A673 (cell line): ENCODE measurements around the gene C8G. TPM values are rescaled to one million over a fixed set of nuclear protein-coding genes. Genes with fewer than 3 reads are reported as not detected.

Source experiments
- BruUV-seq: library from RNA; stranded (reverse); fragments of 400-500 nt; replicated peaks from 2 replicates; lab custom pipeline; 2021; lab: Mats Ljungman, UMichigan
- CTCF ChIA-PET: fragments of 300-600 bp; sonication (Branson Sonifier 250); formaldehyde crosslinking; loops from one replicate; lab custom pipeline; 2022; ENCODE audit warnings: antibody characterized with exemption; lab: Charles Lee
- POLR2A ChIA-PET: fragments of 300-600 bp; sonication (Branson Sonifier 250); formaldehyde crosslinking; loops from one replicate; lab custom pipeline; 2022; ENCODE audit warnings: antibody characterized with exemption; ENCODE audit not compliant: low non-redundant PET; lab: Charles Lee
- DNase-seq: peaks from one replicate; pipeline ENCODE4 v3.0.0-alpha.2; 2015; ENCODE audit warnings: low spot score
- H3K27ac ChIP-seq: fragments of 200-600 bp; sonication (generic); 2 replicates; pipeline ENCODE4 v1.5.1; 2016; ENCODE audit warnings: mixed run types, low read depth, mild to moderate bottlenecking, mixed read lengths, antibody characterized with exemption, low read length; ENCODE audit not compliant: poor library complexity, severe bottlenecking
- H3K27me3 ChIP-seq: fragments of 200-600 bp; sonication (generic); replicated peaks from 2 replicates; pipeline ENCODE4 v1.6.1; 2017; ENCODE audit warnings: mixed run types, low read depth, mild to moderate bottlenecking, mixed read lengths, antibody characterized with exemption, low read length; ENCODE audit not compliant: insufficient read depth, poor library complexity
- H3K36me3 ChIP-seq: fragments of 200-600 bp; sonication (generic); 2 replicates; pipeline ENCODE4 v1.6.1; 2016; ENCODE audit warnings: mixed run types, mild to moderate bottlenecking, mixed read lengths, antibody characterized with exemption, low read length; ENCODE audit not compliant: insufficient read depth, poor library complexity, severe bottlenecking
- H3K4me1 ChIP-seq: fragments of 200-600 bp; sonication (generic); 2 replicates; pipeline ENCODE4 v1.6.1; 2017; ENCODE audit warnings: mixed run types, mild to moderate bottlenecking, mixed read lengths, antibody characterized with exemption, low read length; ENCODE audit not compliant: insufficient read depth, poor library complexity, severe bottlenecking
- H3K4me3 ChIP-seq: fragments of 200-600 bp; sonication (generic); 2 replicates; pipeline ENCODE4 v1.5.1; 2016; ENCODE audit warnings: low read depth, mixed run types, mild to moderate bottlenecking, mixed read lengths, low read length; ENCODE audit not compliant: poor library complexity, severe bottlenecking
- H3K9me3 ChIP-seq: fragments of 200-600 bp; sonication (generic); 2 replicates; pipeline ENCODE4 v1.6.1; 2016; ENCODE audit warnings: mixed run types, low read depth, mild to moderate bottlenecking, mixed read lengths, antibody characterized with exemption, low read length; ENCODE audit not compliant: poor library complexity, severe bottlenecking
- EZH2 ChIP-seq: fragments of 200-600 bp; sonication (generic); IDR thresholded peaks from 2 replicates; pipeline ENCODE4 v1.6.1; 2017; ENCODE audit warnings: borderline replicate concordance, low read depth, mild to moderate bottlenecking, mixed read lengths, antibody characterized with exemption, low read length; ENCODE audit not compliant: poor library complexity, severe bottlenecking
- intact Hi-C: fragments of 100-400 bp; cut with micrococcal nuclease; formaldehyde crosslinking; loops from one replicate; pipeline ENCODE4 v1.10.0; 2022; ENCODE audit not compliant: unreplicated experiment
- total RNA-seq: library from RNA; stranded (reverse); gene quantifications from 2 replicates; pipeline ENCODE4 v1.2.3, GENCODE V29; 2021
- TF ChIP-seq, protein P1 (sequence below): fragments of 300-800, 200-600 bp; sonication (generic); conservative IDR thresholded peaks from 2 replicates; pipeline ENCODE4 v1.5.1; 2017; ENCODE audit warnings: low read depth, mild to moderate bottlenecking, antibody characterized with exemption, low read length, moderate library complexity, mixed read lengths

The C8G gene
- total RNA-seq, 1 experiment from 2014 or later, result 0.75 TPM

DNA sequence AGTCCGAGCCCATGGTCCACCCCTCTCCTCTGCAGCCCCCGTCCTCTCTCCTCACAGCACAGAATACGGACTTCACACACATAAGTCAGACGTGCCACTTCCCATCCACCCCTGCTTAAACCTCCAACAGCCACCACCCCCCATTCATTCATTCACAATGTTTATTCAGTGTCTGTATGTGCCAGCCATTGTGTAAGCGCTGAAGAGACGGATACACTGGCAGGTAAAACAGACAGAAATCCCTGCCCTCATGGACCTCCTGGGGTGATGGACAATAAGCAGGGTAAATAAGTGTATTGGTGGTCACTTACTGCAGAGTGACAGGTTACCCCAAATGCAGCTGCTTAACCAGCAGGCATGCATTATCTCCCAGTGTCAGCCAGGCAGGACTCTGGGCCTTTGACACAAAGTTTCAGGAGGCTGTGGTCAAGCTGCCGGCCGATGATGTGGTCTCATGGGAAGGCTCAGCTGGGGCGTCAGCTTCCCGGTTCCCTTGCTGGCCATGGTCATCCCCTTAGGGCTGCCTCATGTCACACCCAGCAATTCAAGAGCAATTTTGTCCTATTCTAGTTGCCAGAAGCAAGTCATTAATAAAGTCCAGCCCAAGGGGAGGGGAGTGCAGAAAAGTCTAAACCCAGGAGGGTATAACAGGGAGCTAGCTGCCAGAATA is 45.3 kb downstream of the C8G start:
- Histone ChIP-seq H3K36me3 (peaks cover 7% of the 10 kb centered on the region), H3K9me3 (no peaks in the 10 kb centered on the region), H3K27ac (no peak overlapping the region), H3K27me3 (no peaks in the 10 kb centered on the region), H3K4me3 (no peak overlapping the region), H3K4me1 (peaks cover 13% of the 10 kb centered on the region)
- intact Hi-C loops, result no loop called here
- DNase-seq, result no peak
- no peak for TF ChIP-seq EZH2
- TF ChIP-seq, protein P1, sequence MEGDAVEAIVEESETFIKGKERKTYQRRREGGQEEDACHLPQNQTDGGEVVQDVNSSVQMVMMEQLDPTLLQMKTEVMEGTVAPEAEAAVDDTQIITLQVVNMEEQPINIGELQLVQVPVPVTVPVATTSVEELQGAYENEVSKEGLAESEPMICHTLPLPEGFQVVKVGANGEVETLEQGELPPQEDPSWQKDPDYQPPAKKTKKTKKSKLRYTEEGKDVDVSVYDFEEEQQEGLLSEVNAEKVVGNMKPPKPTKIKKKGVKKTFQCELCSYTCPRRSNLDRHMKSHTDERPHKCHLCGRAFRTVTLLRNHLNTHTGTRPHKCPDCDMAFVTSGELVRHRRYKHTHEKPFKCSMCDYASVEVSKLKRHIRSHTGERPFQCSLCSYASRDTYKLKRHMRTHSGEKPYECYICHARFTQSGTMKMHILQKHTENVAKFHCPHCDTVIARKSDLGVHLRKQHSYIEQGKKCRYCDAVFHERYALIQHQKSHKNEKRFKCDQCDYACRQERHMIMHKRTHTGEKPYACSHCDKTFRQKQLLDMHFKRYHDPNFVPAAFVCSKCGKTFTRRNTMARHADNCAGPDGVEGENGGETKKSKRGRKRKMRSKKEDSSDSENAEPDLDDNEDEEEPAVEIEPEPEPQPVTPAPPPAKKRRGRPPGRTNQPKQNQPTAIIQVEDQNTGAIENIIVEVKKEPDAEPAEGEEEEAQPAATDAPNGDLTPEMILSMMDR, result no peak
- ChIA-PET POLR2A (no interaction called here), CTCF (no interaction called here)
- BruUV-seq, result no TSS peak

GRCh38 chr9:136991993-136992818 is 47.2 kb downstream of the C8G start, which contains the start of gene PAXX:
Gene PAXX, plus strand, starts transcription at chr9:136992422. Its CDS starts 22 bp downstream, at chr9:136992444.
- Histone ChIP-seq H3K4me3 (peak within 1 kb of the TSS; percentile 75), H3K9me3 (no peaks in the 10 kb centered on the region), H3K36me3 (peaks cover 7% of the 10 kb centered on the region), H3K27me3 (no peaks in the 10 kb centered on the region), H3K27ac (peak within 1 kb of the TSS; percentile 88), H3K4me1 (peaks cover 26% of the 10 kb centered on the region)
- intact Hi-C loops, result no loop called here
- ChIA-PET POLR2A (no interaction called here), CTCF (interaction anchor here (0.6 to 1.1 kb wide), 5 partner anchors 14 to 231 kb away, joined by 3 to 14 read pairs (median 6); partner anchors contain the start of gene TPRN)
- no peak for TF ChIP-seq EZH2
- TF ChIP-seq, protein P1, result no peak
- DNase-seq, result peak; percentile 94
- BruUV-seq, result TSS peak; percentile 90

- ChIA-PET CTCF (interaction anchor here (0.6 kb wide), 1 partner anchor 232 kb away, joined by 3 read pairs; no protein-coding TSS in a partner anchor), POLR2A (no interaction called here)
- Histone ChIP-seq H3K9me3 (no peaks in the 10 kb centered on the region), H3K27ac (peak overlapping the region; percentile 88), H3K4me1 (peaks cover 26% of the 10 kb centered on the region), H3K4me3 (peak overlapping the region; percentile 75), H3K36me3 (peaks cover 7% of the 10 kb centered on the region), H3K27me3 (no peaks in the 10 kb centered on the region)
- no TSS peak for BruUV-seq
- no peak for TF ChIP-seq EZH2
- intact Hi-C loops, result no loop called here
- no peak for DNase-seq
Measured at GRCh38 chr9:136992819-136993369, 47.9 kb downstream of the C8G start.
